Gastrocnemius medialis (tissue), 4 donors: Measurements from ENCODE around the gene IRF7. TPM values are rescaled to one million over a fixed set of nuclear protein-coding genes. Genes with fewer than 3 reads are reported as not detected.

Experiments
- ATAC-seq, 2 donors: fragments of 150-250 bp; one replicate each; pipeline ENCODE4 v1.9.1; 2016
- DNase-seq, 2 donors: peaks; one replicate each; pipeline ENCODE4 v3.0.0-alpha.2; 2019
- H3K27ac ChIP-seq, 4 donors: fragments of 200-600 bp; sonication (generic); 1 replicate in 1 of 4; 2 replicates in 3 of 4; pipeline ENCODE4 v1.5.1; 2016 to 2018; ENCODE audit warnings: mild to moderate bottlenecking in 2 of 4, moderate library complexity in 1 of 4
- H3K27me3 ChIP-seq, 3 donors: fragments of 200-600 bp; sonication (generic) in 2 of 3; 1 replicate in 1 of 3; 2 replicates in 2 of 3; pipeline versions ENCODE4 v1.5.1 to v1.6.0; 2016 to 2019; ENCODE audit warnings: mild to moderate bottlenecking in 1 of 3, moderate library complexity in 1 of 3
- H3K36me3 ChIP-seq, 2 donors: fragments of 200-600 bp; sonication (generic) in 1 of 2; one replicate each; pipeline ENCODE4 v1.5.1; 2017 to 2018
- H3K4me1 ChIP-seq, 2 donors: fragments of 200-600 bp; sonication (generic) in 1 of 2; one replicate each; pipeline ENCODE4 v1.5.1; 2016 to 2017; ENCODE audit warnings: mild to moderate bottlenecking in 2 of 2
- H3K4me3 ChIP-seq, 4 donors: fragments of 200-600 bp; sonication (generic) in 3 of 4; 1 replicate in 1 of 4; 2 replicates in 3 of 4; pipeline ENCODE4 v1.5.1; 2016 to 2019; ENCODE audit warnings: mild to moderate bottlenecking in 2 of 4
- H3K9me3 ChIP-seq, 3 donors: fragments of 200-600 bp; sonication (generic) in 2 of 3; 1 replicate in 1 of 3; 2 replicates in 2 of 3; pipeline ENCODE4 v1.5.1; 2016 to 2019
- POLR2A ChIP-seq, 2 donors: fragments of 450-650 bp; IDR thresholded peaks; one replicate each; pipeline ENCODE4 v1.6.1; 2017; ENCODE audit warnings: antibody characterized with exemption in 2 of 2, mild to moderate bottlenecking in 2 of 2, moderate library complexity in 2 of 2
- in situ Hi-C, 4 donors: fragments of 200-750 bp; cut with MboI; loops; one replicate each; pipeline versions ENCODE4 v1.15.0 to v1.8.0; 2017; ENCODE audit warnings: low sequenced_read_pairs in 4 of 4
- intact Hi-C: fragments of 100-400 bp; cut with DNase I; formaldehyde crosslinking; loops from one replicate; pipeline ENCODE4 v1.15.1; 2023; ENCODE audit warnings: low total_unique reads
- total RNA-seq, 4 donors: library from RNA; depleted of rRNA; stranded (reverse); fragments of >200 nt; gene quantifications; one replicate each; pipeline versions ENCODE4 v1.1.0 to v1.2.3, GENCODE V29; 2016
- TF ChIP-seq, protein P1 (sequence below), 5 experiments: fragments of 450-650 bp in 3 of 5; fragments of 200-600 bp in 2 of 5; sonication (generic) in 2 of 5; IDR thresholded peaks in 4 of 5; conservative IDR thresholded peaks in 1 of 5; 1 replicate in 4 of 5; 2 replicates in 1 of 5; pipeline ENCODE4 v1.5.1; 2016 to 2019; ENCODE audit warnings: antibody characterized with exemption in 5 of 5, mild to moderate bottlenecking in 3 of 5, moderate library complexity in 3 of 5

IRF7 gene
- total RNA-seq, 4 donors from 2014 or later, result 15.5 to 37.1 (median 26.3) TPM

DNA sequence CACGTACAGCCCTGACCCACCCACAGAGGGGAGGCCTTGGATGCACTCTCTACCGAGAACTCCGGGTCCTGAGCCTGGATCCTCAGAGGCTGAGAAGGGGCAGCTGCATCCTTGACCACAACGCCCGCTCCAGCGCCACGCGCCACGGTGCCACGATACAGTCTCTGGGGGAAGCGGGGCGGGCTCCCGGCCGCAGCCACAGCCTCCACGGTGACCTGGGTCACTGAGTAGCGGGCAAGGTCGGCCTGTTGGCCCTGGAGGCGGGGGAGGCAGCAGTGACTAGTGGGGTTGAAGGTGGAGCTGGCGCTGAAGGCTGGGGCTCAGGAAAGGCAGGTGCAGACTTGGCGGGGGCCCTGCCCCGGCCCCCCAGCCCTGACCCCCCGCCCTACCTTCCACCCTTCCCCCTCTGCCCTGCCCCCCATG is 3.9 kb upstream of the IRF7 start:
- intact Hi-C loops (no loop called here), in situ Hi-C loops (no loop called here)
- H3K36me3 ChIP-seq, result no peaks in the 10 kb centered on the region
- no peaks in the 10 kb centered on the region for H3K9me3 ChIP-seq
- no peak for TF ChIP-seq POLR2A (IDR thresholded peaks at IDR 0.05)
- TF ChIP-seq, protein P1, sequence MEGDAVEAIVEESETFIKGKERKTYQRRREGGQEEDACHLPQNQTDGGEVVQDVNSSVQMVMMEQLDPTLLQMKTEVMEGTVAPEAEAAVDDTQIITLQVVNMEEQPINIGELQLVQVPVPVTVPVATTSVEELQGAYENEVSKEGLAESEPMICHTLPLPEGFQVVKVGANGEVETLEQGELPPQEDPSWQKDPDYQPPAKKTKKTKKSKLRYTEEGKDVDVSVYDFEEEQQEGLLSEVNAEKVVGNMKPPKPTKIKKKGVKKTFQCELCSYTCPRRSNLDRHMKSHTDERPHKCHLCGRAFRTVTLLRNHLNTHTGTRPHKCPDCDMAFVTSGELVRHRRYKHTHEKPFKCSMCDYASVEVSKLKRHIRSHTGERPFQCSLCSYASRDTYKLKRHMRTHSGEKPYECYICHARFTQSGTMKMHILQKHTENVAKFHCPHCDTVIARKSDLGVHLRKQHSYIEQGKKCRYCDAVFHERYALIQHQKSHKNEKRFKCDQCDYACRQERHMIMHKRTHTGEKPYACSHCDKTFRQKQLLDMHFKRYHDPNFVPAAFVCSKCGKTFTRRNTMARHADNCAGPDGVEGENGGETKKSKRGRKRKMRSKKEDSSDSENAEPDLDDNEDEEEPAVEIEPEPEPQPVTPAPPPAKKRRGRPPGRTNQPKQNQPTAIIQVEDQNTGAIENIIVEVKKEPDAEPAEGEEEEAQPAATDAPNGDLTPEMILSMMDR (IDR thresholded peaks at IDR 0.05 in 4 of 5, conservative IDR thresholded peaks at IDR 0.05 in 1 of 5), result no peak
- ATAC-seq, result no peak
- no peak overlapping the region for H3K27ac ChIP-seq
- H3K4me3 ChIP-seq, result no peak overlapping the region
- no peak for DNase-seq
- peaks cover 0 to 4% (median 0%) of the 10 kb centered on the region in 3 donors for H3K27me3 ChIP-seq
- H3K4me1 ChIP-seq, result peaks cover 12 to 14% of the 10 kb centered on the region in 2 donors

DNA sequence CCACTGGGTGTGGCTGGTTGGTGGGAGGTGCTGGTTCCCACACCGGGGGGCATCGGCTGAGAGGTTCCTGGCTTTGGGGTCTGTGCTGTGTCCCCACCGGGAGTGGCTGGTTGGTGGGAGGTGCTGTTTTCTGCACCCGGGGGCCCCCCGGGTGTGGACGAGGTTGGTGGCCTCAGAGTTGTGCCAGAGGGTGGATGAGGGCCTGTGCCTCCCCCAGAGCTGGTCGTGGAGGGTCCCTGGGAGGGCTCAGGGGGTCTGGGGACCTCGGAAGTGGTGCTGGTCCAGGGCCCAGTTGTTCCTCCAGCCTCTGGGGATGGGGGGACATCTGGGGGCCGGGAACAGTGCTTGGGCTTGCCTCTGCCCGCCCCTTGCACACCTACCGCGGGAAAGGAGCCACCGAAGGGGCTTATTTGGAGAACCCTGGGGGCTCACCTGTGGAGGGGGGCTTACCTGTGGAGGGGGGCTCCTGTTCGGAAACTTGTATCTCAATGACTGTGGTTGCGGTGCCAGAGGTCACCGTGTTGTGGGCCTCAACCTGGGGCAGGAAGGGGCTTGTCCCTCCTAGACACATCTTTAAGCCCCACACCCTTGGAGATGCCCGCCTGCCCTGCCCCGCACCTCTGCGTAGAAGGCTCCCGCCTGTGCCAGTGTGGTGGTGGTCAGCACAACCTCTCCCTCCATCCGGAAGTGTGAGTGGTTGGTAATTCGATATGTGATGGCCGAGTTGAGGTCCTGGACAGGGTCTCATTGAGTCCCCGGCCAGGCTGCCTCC is 3.3 kb upstream of the IRF7 start:
- intact Hi-C loops, result no loop called here
- no peak for TF ChIP-seq POLR2A (IDR thresholded peaks at IDR 0.05)
- TF ChIP-seq, protein P1 (IDR thresholded peaks at IDR 0.05 in 4 of 5, conservative IDR thresholded peaks at IDR 0.05 in 1 of 5), result no peak
- ATAC-seq (no peak), DNase-seq (no peak)
- Histone ChIP-seq H3K36me3 (no peaks in the 10 kb centered on the region), H3K27me3 (peaks cover 0 to 4% (median 0%) of the 10 kb centered on the region in 3 donors), H3K27ac (no peak overlapping the region), H3K4me1 (peaks cover 18 to 20% of the 10 kb centered on the region in 2 donors), H3K9me3 (no peaks in the 10 kb centered on the region), H3K4me3 (no peak overlapping the region)
- in situ Hi-C loops, result no loop called here

DNA sequence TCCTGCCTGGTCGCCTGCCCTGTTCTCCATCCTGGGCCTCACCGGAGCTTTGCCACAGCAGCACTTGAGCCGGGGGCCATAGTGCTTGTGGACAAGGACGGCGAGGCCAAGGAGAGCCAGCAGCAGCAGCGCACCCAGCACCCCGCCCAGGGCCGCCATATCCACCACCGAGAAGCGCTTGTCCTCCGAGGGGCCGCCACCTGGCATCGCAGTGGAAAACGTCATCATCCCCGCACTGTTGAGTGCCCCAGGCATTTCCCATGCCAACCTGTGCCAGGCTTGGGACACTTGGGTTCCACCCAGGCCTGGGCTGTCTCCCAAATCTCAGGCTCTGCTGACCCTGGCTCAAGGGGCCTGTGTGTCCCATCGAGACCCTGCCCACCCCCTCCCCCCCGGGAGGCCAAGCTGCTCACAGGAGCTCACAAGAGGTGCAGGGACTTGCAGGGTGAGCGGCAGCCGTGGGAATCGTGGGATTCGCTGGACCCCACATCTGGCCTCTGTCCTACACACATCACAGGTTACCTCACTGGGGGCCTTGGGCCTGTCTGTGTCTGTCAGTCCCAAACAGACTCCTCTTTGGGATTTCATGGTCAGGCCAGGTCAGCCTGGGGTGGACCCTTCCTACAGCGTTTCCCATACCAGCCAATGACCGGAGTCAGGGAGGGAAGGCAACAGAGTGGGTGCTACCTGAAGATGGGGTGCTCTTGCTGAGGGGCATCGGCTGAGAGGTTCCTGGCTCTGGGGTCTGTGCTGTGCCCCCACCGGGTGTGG is 2.3 kb upstream of the IRF7 start:
- intact Hi-C loops, result no loop called here
- in situ Hi-C loops, result no loop called here
- H3K27ac ChIP-seq, result no peak overlapping the region
- TF ChIP-seq, protein P1 (IDR thresholded peaks at IDR 0.05 in 4 of 5, conservative IDR thresholded peaks at IDR 0.05 in 1 of 5), result no peak
- TF ChIP-seq POLR2A (IDR thresholded peaks at IDR 0.05), result no peak
- no peaks in the 10 kb centered on the region for H3K9me3 ChIP-seq
- H3K27me3 ChIP-seq, result peaks cover 0 to 4% (median 0%) of the 10 kb centered on the region in 3 donors
- H3K4me3 ChIP-seq, result no peak overlapping the region
- peaks cover 27% of the 10 kb centered on the region in 2 donors for H3K4me1 ChIP-seq
- H3K36me3 ChIP-seq, result peaks cover 0 to 2% of the 10 kb centered on the region in 2 donors
- DNase-seq (no peak), ATAC-seq (no peak)

DNA sequence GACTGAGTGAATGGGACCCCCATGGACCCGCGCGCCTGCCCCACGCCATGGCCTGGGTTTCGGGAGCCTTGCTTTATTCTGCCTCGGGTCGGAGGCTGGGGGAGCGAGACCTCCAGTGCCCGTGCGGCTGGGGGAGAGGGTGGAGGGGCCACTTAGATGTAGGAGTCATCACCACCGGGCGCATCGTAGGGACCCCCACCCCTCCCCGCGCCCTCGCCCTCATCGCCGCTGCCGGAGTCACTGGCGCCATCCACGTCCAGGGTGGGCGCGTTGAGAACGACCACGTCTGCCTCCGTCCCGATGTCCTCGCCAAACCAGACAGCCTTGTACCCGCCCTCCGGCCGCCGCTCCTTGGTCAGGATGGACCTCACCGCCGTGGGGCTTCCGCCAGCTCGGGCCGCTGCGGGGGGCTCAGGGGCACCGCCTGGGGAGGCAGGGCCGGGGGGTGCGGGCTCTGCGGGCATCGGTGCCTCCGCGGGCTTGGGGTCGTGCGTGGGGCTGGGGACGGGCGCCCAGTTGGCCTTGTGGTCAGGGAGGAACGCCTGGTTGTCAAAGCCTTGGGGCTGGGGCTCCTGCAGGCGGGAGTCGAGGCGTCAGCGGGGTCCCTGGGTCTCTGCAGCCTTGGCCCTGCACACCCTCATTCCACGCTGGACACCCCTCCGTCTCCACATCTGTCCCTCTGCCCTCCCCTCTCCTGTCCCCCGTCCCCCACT is 1.6 kb upstream of the IRF7 start:
- no peak for DNase-seq
- TF ChIP-seq, protein P1 (IDR thresholded peaks at IDR 0.05 in 4 of 5, conservative IDR thresholded peaks at IDR 0.05 in 1 of 5), result no peak
- no peak for TF ChIP-seq POLR2A (IDR thresholded peaks at IDR 0.05)
- Histone ChIP-seq H3K27ac (no peak overlapping the region), H3K27me3 (no peaks in the 10 kb centered on the region), H3K36me3 (peaks cover 0 to 7% of the 10 kb centered on the region in 2 donors), H3K4me3 (no peak overlapping the region), H3K4me1 (peaks cover 34% of the 10 kb centered on the region in 2 donors), H3K9me3 (no peaks in the 10 kb centered on the region)
- intact Hi-C loops (no loop called here), in situ Hi-C loops (no loop called here)
- ATAC-seq, result no peak
